Measurements from ENCODE around the gene DPP6.

Gene DPP6

GRCh38 chr7:154679379-154680053, 627.3 kb downstream of the DPP6 start:
- no peak for DNase-seq

- DNase-seq, result no peak
Observed at GRCh38 chr7:154680894-154681659, 628.9 kb downstream of the DPP6 start.

GRCh38 chr7:154682003-154682402, 629.8 kb downstream of the DPP6 start:
- no peak for DNase-seq

GRCh38 chr7:154684666-154685563, 632.7 kb downstream of the DPP6 start:
- peak; percentile 30 for DNase-seq

GRCh38 chr7:154685564-154685901, 633.3 kb downstream of the DPP6 start:
- DNase-seq, result no peak

- DNase-seq, result no peak
Observed at GRCh38 chr7:154686305-154686704, 634.1 kb downstream of the DPP6 start.

GRCh38 chr7:154688952-154689351, 636.8 kb downstream of the DPP6 start:
- no peak for DNase-seq

GRCh38 chr7:154690411-154690810, 638.2 kb downstream of the DPP6 start:
- DNase-seq, result no peak

GRCh38 chr7:154693661-154694060, 641.5 kb downstream of the DPP6 start:
- DNase-seq, result no peak

GRCh38 chr7:154695836-154696235, 643.6 kb downstream of the DPP6 start:
- DNase-seq, result no peak

GRCh38 chr7:154696556-154696955, 644.4 kb downstream of the DPP6 start:
- no peak for DNase-seq

- no peak for DNase-seq
Observed at GRCh38 chr7:154698726-154699291, 646.6 kb downstream of the DPP6 start.

- no peak for DNase-seq
Observed at GRCh38 chr7:154699417-154699816, 647.2 kb downstream of the DPP6 start.

- DNase-seq, result no peak
Observed at GRCh38 chr7:154709840-154710520, 657.8 kb downstream of the DPP6 start.

- peak; percentile 88 for DNase-seq
Observed at GRCh38 chr7:154720016-154720415, 667.8 kb downstream of the DPP6 start.

- DNase-seq, result no peak
Observed at GRCh38 chr7:154721086-154721485, 668.9 kb downstream of the DPP6 start.

- no peak for DNase-seq
Observed at GRCh38 chr7:154726368-154726767, 674.2 kb downstream of the DPP6 start.

- no peak for DNase-seq
Observed at GRCh38 chr7:154729056-154729455, 676.9 kb downstream of the DPP6 start.

GRCh38 chr7:154735766-154736165, 683.6 kb downstream of the DPP6 start:
- no peak for DNase-seq

- DNase-seq, result no peak
Observed at GRCh38 chr7:154736389-154736788, 684.2 kb downstream of the DPP6 start.

GRCh38 chr7:154738216-154738615, 686.0 kb downstream of the DPP6 start:
- peak; percentile 13 for DNase-seq

- DNase-seq, result no peak
Observed at GRCh38 chr7:154741131-154741530, 688.9 kb downstream of the DPP6 start.

- DNase-seq, result no peak
Observed at GRCh38 chr7:154743206-154743605, 691.0 kb downstream of the DPP6 start.
